ENCODE results near the gene TEF. TPM values are rescaled to one million over a fixed set of nuclear protein-coding genes. Genes with fewer than 3 reads are reported as not detected.

TEF gene
- total RNA-seq, 1 donor from 2014 or later = 23.5 TPM

DNA sequence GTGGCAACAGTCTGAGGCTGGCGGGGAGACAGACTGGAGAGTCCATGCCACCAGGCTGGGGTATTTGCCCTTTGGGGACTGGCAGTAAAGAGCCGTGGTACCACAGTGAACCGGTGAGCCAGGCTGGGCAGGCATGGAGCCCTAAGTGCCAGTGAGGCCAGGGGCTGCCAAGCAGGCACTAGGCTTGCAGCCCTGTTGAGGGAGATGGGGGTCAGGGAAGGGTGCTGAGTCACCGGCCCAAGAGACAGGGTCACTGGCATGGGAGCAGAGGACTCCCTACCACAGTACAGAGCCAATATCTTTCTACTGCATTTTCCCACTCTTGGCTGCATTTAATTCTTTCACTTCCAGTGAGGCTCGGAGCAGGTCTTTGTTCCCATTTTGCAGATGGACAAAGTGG, 30.7 kb upstream of the TEF start:
- DNase-seq (ENCODE audit: missing footprints) = no peak
- intact Hi-C loops (cut with DNase I) = no loop called here
- ATAC-seq = no peak

DNA sequence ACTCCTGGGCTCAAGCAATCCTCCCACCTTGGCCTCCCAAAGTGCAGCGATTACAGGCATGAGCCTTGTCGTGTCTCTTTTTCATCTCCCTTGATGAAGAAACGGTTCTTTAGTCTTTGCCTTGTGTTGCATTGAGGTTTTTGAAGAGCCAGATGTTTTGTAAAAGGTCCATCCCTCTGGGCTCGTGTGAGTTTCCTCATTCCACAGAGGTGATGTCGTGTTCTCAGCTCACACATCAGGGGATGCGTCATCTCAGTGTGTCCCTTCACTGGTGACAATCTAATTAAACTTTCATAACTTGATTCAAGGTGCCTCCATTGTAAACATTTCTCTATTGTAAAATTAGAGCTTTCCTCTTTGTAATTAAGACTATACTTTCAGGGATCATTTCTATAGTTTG, 29.7 kb upstream of the TEF start:
- no peak for ATAC-seq
- intact Hi-C loops (cut with DNase I) = no loop called here
- DNase-seq (ENCODE audit: missing footprints) = no peak

DNA sequence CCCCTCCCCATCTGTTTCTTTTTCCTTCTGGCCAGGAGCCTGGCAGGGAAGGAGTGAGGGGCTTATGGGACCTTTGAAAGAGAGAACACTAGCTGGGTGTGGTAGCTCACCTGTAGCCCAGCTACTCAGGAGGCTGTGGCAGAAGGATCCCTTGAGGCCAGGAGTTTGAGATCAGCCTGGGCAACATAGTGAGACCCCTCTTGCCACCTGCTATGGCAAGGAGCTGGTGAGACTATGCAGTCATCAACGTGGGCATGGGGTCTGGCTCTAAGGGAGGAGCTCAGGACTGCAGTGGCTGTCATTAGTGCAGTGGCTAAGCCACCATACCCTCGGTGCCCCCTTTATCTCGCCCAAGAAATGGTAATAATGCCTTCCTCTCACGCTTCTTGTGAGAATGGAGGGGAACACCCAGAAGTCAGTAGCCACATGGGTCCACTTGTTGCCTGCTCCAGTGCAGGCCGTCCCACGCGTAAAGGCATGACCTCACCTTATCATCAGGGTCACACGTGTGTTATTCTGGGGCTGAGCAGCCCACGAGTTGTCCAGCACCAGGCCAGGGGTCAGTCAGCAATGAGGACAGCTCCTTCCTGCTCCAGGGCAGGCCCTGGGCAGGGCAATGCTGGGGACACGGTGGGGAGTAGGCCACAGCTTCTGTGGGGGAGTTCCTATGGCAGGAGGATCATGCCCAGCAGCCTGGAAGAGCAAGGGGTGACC, 27.7 kb upstream of the TEF start:
- ATAC-seq (no peak), DNase-seq (ENCODE audit: missing footprints) (no peak)
- intact Hi-C loops (cut with DNase I) = no loop called here

DNA sequence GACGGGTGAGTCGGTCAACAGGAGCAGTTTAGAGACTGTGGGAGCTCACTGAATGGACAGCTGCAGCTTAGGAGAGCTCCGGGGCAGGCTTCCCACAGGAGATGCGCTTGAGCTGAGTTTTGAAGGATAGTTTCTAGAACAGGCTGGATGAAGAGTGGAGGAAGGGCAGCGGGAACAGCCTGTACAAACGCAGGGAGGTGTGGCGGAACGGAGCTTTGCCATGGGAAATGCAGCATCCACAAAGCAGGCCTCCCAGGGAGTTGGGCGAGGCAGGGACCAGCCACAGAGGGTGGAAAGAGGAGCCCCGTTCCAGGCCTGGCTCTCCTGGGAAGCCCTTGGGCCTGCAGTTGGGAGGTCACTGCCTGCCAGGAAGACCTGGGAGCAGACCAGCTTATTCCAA, 26.8 kb upstream of the TEF start:
- ATAC-seq (no peak), DNase-seq (ENCODE audit: missing footprints) (no peak)
- intact Hi-C loops (cut with DNase I) = no loop called here

DNA sequence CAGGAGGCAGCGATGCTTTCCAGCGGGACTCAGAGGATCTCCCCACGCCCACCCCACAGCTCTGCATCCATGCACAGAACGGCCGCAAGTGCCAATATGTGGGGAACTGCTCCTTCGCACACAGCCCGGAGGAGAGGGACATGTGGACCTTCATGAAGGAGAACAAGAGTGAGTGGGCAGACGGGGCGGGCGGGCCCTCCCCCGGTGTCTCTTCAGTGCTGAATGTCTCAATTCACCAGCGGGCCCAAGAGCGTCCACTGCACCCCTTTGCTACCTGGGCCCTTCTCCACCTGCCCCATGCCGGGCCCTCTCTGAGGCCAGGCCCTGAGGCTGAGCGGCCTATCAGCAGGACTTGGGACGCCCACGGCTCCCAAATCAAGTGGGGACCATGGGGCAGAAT, 25.8 kb upstream of the TEF start:
- ATAC-seq (no peak), DNase-seq (ENCODE audit: missing footprints) (no peak)
- intact Hi-C loops (cut with DNase I) = no loop called here

DNA sequence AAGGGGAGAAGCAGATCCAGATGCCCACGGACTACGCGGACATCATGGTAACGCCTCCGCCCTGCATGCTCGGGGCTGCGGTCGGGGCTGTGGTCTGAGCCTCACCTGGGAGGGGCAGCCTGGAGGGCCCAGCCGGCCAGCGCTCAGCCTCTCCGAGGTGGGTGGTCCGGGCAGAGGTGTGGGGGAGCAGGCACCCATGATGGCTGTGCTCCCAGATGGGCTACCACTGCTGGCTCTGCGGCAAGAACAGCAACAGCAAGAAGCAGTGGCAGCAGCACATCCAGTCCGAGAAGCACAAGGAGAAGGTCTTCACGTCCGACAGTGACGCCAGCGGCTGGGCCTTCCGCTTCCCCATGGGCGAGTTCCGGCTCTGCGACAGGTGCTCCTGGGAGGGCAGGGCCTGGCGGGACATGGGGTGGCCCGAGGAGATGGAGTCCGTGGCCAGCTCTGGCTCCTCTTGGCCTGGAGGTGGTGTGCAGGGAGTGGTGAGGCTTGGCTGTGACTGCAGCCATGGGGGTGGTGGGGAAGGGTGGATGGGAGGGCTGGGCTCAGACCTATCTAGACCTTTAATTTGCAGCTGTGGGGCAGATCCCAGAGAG, 25.2 kb upstream of the TEF start:
- no peak for DNase-seq (ENCODE audit: missing footprints)
- intact Hi-C loops (cut with DNase I) = no loop called here
- ATAC-seq = no peak

DNA sequence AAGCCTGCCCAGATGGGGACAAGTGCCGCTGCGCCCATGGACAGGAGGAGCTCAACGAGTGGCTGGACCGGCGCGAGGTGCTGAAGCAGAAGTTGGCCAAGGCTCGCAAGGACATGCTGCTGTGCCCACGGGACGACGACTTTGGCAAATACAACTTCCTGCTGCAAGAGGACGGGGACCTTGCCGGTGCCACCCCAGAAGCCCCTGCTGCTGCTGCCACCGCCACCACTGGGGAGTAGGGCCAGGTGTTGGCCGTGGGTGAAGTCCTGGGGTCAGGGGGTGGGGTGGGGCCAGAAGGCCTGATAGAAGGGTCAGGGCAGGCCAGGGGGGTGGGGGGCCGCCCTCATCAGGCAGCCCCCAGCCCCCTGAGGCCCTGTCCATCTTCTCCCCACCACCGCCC, 24.6 kb upstream of the TEF start:
- intact Hi-C loops (cut with DNase I) = no loop called here
- DNase-seq (ENCODE audit: missing footprints) = no peak
- no peak for ATAC-seq

DNA sequence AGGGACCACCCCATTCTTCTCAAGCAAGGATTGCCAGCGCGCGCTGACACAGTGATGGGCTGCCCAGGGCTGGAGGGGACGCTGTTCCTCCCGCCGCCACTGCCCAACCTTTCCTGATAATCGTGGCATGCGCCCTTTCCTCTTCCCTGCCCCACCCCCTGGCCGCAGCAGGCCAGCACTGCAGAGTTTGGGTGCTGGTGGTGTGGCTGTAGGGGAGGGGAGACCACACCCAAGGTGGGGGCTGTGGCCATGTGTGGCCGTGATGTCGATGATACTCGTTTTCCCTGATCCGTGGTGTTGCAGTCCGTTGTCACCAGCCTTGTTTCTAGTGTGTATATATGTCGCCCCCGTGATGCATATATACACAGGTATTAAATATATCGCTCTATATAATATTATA, 22.8 kb upstream of the TEF start:
- intact Hi-C loops (cut with DNase I) = no loop called here

DNA sequence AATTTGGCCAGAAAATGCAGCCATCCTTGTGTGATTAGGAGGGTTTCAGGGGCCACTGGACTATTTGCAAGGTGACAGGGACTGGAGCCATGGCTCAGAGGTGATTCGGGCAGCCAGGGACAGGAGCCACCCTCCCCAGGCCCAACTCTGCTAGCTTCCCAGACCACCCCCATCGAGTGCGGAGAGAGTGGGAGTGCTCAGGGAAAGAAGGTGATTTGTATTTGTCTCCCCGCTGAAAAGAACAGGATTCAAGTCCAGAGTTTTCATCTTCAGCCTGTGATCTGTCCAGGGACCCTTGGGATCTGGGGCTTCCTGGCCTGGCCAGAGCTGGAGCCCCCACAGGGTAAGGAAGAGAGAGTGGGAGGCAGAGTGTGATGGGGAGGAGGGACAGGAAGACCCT, 22.4 kb upstream of the TEF start:
- intact Hi-C loops (cut with DNase I) = no loop called here

More for the DNA sequence above, 22.8 kb upstream of the TEF start:
- no peak for ATAC-seq
- no peak for DNase-seq (ENCODE audit: missing footprints)

DNA sequence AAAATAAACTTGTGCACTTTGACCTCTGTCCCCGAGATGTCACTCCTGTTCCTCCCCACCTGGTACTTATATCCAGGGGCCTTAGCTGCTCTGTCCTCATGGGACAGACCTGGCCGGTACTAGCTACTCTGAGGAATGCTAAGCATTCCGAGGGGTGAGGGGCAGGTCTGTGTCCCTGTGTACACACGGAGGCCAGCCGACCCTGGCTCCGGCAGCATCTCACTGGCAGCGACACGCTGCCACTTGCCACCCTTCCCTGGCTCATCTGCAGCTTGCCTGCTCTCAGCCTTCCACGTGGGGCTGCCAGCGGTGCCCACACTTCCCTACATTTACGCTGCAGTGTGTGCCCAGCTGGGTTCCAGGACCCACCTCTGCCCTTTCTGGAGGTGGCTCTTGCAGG, 21.6 kb upstream of the TEF start:
- DNase-seq (ENCODE audit: missing footprints) = peak; percentile 64
- intact Hi-C loops (cut with DNase I) = no loop called here
- ATAC-seq = peak; percentile 75

More for the DNA sequence above, 22.4 kb upstream of the TEF start:
- peak; percentile 16 for DNase-seq (ENCODE audit: missing footprints)
- ATAC-seq = no peak

DNA sequence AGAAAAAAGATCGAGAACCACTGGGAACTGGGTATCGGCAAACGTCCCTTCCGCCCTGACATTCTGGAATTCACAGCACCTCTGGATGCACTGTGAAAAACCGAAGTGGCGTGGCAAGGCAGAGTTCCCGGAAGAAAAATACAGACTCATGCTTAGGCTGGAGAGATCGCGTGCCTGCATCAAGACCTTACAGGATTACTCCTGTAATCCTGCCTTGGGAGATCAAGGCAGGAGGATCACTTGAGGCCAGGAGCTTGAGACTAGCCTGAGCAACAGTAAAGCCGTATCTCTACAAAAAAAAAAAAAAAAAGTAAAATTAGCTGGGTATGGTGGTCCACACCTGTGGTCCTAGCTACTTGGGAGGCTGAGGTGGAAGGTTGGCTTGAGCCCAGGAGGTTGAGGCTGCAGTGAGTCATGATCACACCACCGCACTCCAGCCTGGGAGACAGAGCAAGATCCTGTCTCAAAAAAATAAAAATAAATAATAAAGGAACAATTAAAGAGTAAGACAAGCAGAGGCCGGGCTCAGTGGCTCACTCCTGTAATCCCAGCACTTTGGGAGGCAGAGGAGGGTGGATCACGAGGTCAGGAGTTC, 19.9 kb upstream of the TEF start:
- ATAC-seq (no peak), DNase-seq (ENCODE audit: missing footprints) (no peak)
- intact Hi-C loops (cut with DNase I) = no loop called here

- intact Hi-C loops (cut with DNase I) = no loop called here
- no peak for DNase-seq (ENCODE audit: missing footprints)
- no peak for ATAC-seq
Measured at GRCh38 chr22:41362615-41363014, 19.1 kb upstream of the TEF start.

- ATAC-seq = no peak
- DNase-seq (ENCODE audit: missing footprints) = no peak
- intact Hi-C loops (cut with DNase I) = no loop called here
Measured at GRCh38 chr22:41364233-41364632, 17.5 kb upstream of the TEF start.

DNA sequence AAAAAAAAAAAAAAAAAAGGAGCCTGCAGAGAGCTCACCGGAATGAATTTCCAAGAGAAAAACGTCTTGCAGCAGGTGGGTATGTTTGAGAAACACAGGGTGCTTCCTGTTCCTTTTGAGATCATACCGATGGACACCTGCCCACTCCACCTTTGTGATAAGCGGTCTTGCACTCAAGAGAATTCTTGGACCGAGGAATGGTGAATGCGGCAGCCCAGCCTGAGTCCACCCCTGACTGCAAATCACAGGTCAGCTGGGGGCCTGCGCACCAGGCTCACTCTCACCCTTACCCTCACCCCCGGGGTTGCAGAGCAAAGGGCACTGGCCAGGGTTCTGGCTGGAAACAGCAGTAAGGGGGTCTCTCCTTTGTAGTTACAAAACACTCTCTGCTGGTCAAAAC, 16.8 kb upstream of the TEF start:
- intact Hi-C loops (cut with DNase I) = loop anchor here (5.0 kb wide), 1 partner anchor 63 kb away; the partner anchor contains the start of gene ZC3H7B
- ATAC-seq (no peak), DNase-seq (ENCODE audit: missing footprints) (no peak)

GRCh38 chr22:41365425-41365824, 16.3 kb upstream of the TEF start:
- DNase-seq (ENCODE audit: missing footprints) = no peak
- no peak for ATAC-seq
- intact Hi-C loops (cut with DNase I) = loop anchor here (5.0 kb wide), 1 partner anchor 63 kb away; the partner anchor contains the start of gene ZC3H7B

DNA sequence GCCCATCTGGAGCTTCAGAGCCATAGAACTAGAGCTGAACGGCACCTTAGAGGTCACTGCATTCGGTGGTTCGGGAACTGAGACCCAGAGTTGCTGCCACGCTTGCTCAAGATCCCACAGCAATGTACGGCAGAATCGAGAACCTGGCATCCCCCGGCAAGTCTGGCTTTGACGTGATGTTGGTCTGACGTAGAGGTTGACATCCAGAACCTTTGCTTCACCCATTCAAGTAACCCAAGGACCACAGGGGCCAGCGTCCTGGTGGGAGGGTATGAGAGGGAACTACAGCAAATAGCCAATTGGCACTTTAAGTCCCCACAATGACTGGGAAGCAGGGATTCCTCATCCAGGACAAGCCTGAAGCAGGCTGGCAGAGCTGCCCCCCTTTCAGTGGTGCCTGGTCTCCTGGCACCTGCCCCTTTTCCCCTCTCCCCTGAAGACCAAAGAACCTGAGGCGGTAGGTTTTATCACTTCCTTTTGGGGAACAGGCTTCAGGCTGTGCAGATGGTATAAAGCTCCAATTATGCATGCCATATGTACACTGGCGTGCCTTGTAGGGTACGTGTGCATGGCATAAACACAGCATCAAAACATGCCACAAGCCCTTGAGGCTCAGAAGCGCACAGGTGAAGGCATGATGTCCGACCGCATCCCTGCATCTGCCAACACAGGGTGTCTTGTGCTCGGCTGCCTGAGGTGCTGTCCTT, 15.3 kb upstream of the TEF start:
- intact Hi-C loops (cut with DNase I) = loop anchor here (1.0 to 5.0 kb wide), 2 partner anchors 15 to 64 kb away; partner anchors contain the start of genes TEF and ZC3H7B
- DNase-seq (ENCODE audit: missing footprints) (no peak), ATAC-seq (no peak)

DNA sequence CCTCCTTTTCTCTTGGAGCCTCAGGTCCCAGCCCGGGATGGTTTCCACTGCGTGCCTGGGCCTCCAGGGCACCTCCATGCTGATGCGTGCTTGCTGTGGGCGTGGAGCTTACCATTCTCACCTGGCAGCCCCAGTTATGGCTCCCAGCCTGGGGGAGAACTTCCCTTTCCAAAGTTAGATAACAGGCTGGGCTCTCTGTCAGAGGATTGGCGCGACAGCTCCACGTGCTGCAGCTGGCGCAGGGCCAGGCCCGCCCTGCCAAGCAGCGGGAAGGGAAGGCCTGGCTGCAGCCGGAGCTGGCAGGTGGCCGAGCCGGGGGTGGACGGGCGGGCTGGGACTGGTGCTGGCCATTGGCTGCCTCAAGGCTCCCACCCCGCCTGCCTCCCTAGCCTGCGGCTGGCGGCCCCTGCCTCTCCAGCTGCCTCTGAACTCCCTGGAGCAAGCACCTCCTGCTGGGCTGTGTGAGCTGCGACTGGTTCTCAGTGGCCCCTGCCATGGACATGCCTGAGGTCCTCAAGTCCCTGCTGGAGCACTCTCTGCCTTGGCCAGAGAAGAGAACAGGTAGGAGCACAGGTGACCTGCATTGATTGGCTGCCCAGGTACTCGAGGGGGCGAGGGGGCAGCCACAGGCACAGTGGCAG, 14.6 kb upstream of the TEF start:
- ATAC-seq (peak; percentile 96), DNase-seq (ENCODE audit: missing footprints) (peak; percentile 96)
- intact Hi-C loops (cut with DNase I) = loop anchor here (1.0 to 5.0 kb wide), 2 partner anchors 14 to 65 kb away; partner anchors contain the start of genes TEF and ZC3H7B

- ATAC-seq = peak; percentile 60
- no peak for DNase-seq (ENCODE audit: missing footprints)
- intact Hi-C loops (cut with DNase I) = loop anchor here (1.0 to 5.0 kb wide), 2 partner anchors 13 to 66 kb away; partner anchors contain the start of genes TEF and ZC3H7B
Measured at GRCh38 chr22:41367680-41368542, 13.8 kb upstream of the TEF start.
